Heart left ventricle (tissue), 13 donors: ENCODE results near the gene SLC4A7.

Source experiments
- POLR2A ChIP-seq, 2 donors: fragments of 450-650 bp; IDR thresholded peaks; one replicate each; pipeline ENCODE4 v1.6.1; 2017; ENCODE audit warnings: antibody characterized with exemption in 2 of 2, mild to moderate bottlenecking in 2 of 2, moderate library complexity in 2 of 2
- TF ChIP-seq, protein P1 (sequence below), 12 donors: fragments of 200-600 bp; sonication (generic) in 4 of 12; IDR thresholded peaks; one replicate each; pipeline versions ENCODE4 v1.5.0 to v1.8.0; 2018 to 2022; ENCODE audit warnings: antibody characterized with exemption in 12 of 12, mild to moderate bottlenecking in 5 of 12
- donor health status: ischemic (EF 13 %, LVEDD 7.1; RV severe dilation, severe dysfunction).
- donor health status: DM: no; HTN: yes; CAD: no.
- donor health status: DM: no; HTN: no; CAD: no.
- donor health status: ischemic (EF 25% LVEDD 6.9; RV normal size, moderate dysfunction).
- donor health status: ischemic (EF 25% LVEDD 5.7; RV mildly dilated, moderate dysfunction).
- donor health status: ischemic (EF 35%, LVEDD 5.7; RV mildly dilated, moderate dysfunction).
- donor health status: nonischemic (EF 11% LVEDD 7.7; RV severe dilation, severe dysfunction).
- donor health status: DM: yes; HTN: yes; CAD: no.
- donor health status: PGD.
- donor health status: ischemic (EF 29% LVEDD 5.4; RV normal size, mild dysfunction).
- donor health status: nonischemic (EF 23%, LVEDD 6.1; RV moderate dilation, normal function).

DNA sequence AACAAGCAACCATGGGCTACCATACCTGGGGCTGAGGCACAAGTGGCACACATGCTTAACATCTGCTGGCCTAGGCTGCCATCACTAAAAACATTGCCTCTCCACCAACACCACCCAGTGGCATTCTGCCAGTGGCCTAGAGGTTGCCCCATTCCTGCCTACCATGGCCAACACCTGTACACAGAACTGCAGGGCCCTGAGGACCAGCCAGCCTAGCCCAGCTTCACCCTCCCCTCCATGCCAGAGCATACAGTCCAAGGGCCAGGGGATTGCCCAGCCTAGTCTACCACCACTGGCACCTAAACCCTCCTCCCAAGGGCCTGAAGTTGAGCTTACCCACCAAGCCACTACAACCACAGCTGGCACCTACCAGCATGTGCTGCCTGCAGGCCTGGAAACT, 150.3 kb downstream of the SLC4A7 start:
- TF ChIP-seq, protein P1, sequence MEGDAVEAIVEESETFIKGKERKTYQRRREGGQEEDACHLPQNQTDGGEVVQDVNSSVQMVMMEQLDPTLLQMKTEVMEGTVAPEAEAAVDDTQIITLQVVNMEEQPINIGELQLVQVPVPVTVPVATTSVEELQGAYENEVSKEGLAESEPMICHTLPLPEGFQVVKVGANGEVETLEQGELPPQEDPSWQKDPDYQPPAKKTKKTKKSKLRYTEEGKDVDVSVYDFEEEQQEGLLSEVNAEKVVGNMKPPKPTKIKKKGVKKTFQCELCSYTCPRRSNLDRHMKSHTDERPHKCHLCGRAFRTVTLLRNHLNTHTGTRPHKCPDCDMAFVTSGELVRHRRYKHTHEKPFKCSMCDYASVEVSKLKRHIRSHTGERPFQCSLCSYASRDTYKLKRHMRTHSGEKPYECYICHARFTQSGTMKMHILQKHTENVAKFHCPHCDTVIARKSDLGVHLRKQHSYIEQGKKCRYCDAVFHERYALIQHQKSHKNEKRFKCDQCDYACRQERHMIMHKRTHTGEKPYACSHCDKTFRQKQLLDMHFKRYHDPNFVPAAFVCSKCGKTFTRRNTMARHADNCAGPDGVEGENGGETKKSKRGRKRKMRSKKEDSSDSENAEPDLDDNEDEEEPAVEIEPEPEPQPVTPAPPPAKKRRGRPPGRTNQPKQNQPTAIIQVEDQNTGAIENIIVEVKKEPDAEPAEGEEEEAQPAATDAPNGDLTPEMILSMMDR (IDR thresholded peaks at IDR 0.05) = no peak
- TF ChIP-seq POLR2A (IDR thresholded peaks at IDR 0.05) = no peak
